ENCODE data around the gene UCKL1.

DNA sequence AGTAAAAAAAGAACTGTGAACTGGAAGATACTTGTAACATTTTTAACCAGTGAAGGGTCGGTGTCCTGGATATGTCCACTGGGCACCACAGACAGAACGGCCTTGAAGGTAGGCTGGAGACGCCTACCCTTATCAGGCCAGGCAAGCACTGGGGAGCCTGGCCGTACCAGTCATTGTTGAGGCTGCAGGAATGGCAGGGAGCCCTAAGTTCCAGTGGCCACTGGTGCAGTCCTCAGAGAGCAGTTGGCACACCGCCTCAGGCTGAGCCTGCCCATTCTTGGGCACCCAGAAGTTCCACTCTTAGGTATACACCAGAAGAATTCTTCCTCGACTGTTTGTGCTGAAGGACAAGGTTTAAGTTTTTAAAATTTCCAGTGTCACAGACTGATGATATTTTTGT lies 40.7 kb downstream of the UCKL1 start:
- TF ChIP-seq, protein P1, sequence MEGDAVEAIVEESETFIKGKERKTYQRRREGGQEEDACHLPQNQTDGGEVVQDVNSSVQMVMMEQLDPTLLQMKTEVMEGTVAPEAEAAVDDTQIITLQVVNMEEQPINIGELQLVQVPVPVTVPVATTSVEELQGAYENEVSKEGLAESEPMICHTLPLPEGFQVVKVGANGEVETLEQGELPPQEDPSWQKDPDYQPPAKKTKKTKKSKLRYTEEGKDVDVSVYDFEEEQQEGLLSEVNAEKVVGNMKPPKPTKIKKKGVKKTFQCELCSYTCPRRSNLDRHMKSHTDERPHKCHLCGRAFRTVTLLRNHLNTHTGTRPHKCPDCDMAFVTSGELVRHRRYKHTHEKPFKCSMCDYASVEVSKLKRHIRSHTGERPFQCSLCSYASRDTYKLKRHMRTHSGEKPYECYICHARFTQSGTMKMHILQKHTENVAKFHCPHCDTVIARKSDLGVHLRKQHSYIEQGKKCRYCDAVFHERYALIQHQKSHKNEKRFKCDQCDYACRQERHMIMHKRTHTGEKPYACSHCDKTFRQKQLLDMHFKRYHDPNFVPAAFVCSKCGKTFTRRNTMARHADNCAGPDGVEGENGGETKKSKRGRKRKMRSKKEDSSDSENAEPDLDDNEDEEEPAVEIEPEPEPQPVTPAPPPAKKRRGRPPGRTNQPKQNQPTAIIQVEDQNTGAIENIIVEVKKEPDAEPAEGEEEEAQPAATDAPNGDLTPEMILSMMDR (IDR thresholded peaks at IDR 0.05) = no peak
- TF ChIP-seq POLR2A (IDR thresholded peaks at IDR 0.05) = no peak
